Measurements from ENCODE around the gene PUM1.

DNA sequence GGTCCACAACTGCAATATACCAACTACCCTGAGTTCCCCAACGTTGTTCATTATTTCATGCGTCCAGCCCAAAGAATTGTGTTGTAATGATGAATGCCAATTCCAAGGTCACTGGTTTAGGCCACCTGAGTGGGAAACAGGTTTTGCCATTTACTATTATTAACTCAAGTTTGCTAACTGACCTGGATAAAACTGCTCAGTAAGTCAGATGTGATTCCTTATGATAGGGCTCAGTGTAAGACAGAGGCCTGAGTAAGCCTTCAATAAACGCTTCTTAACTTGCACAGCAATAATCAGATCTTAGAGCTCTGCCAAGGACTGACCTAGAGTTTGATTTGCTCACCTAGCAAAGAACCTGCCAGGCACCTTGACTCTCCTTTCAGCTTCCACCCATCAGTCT is 10.0 kb downstream of the PUM1 start:
- TF ChIP-seq, protein P1, sequence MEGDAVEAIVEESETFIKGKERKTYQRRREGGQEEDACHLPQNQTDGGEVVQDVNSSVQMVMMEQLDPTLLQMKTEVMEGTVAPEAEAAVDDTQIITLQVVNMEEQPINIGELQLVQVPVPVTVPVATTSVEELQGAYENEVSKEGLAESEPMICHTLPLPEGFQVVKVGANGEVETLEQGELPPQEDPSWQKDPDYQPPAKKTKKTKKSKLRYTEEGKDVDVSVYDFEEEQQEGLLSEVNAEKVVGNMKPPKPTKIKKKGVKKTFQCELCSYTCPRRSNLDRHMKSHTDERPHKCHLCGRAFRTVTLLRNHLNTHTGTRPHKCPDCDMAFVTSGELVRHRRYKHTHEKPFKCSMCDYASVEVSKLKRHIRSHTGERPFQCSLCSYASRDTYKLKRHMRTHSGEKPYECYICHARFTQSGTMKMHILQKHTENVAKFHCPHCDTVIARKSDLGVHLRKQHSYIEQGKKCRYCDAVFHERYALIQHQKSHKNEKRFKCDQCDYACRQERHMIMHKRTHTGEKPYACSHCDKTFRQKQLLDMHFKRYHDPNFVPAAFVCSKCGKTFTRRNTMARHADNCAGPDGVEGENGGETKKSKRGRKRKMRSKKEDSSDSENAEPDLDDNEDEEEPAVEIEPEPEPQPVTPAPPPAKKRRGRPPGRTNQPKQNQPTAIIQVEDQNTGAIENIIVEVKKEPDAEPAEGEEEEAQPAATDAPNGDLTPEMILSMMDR (conservative IDR thresholded peaks at IDR 0.05 in 1 of 2, IDR thresholded peaks at IDR 0.05 in 1 of 2; ENCODE audit: extremely low read depth in 1 of 2, insufficient read depth in 1 of 2, low read depth in 1 of 2, low read length in 2 of 2): no peak
- no peak for TF ChIP-seq EZH2 (IDR thresholded peaks at IDR 0.05; ENCODE audit: borderline replicate concordance, low read length)
